Heart left ventricle (tissue), 13 donors: ENCODE measurements around the gene PRSS2.

Experiments
- CTCF ChIP-seq, 12 donors: fragments of 200-600 bp; sonication (generic) in 4 of 12; IDR thresholded peaks; one replicate each; pipeline versions ENCODE4 v1.5.0 to v1.8.0; 2018 to 2022; ENCODE audit warnings: antibody characterized with exemption in 12 of 12, mild to moderate bottlenecking in 5 of 12
- POLR2A ChIP-seq, 2 donors: fragments of 450-650 bp; IDR thresholded peaks; one replicate each; pipeline ENCODE4 v1.6.1; 2017; ENCODE audit warnings: antibody characterized with exemption in 2 of 2, mild to moderate bottlenecking in 2 of 2, moderate library complexity in 2 of 2
- donor health status: ischemic (EF 13 %, LVEDD 7.1; RV severe dilation, severe dysfunction).
- donor health status: DM: no; HTN: yes; CAD: no.
- donor health status: DM: no; HTN: no; CAD: no.
- donor health status: ischemic (EF 25% LVEDD 6.9; RV normal size, moderate dysfunction).
- donor health status: ischemic (EF 25% LVEDD 5.7; RV mildly dilated, moderate dysfunction).
- donor health status: ischemic (EF 35%, LVEDD 5.7; RV mildly dilated, moderate dysfunction).
- donor health status: nonischemic (EF 11% LVEDD 7.7; RV severe dilation, severe dysfunction).
- donor health status: DM: yes; HTN: yes; CAD: no.
- donor health status: PGD.
- donor health status: ischemic (EF 29% LVEDD 5.4; RV normal size, mild dysfunction).
- donor health status: nonischemic (EF 23%, LVEDD 6.1; RV moderate dilation, normal function).

GRCh38 chr7:142808802-142809583 is 38.2 kb downstream of the PRSS2 start:
- TF ChIP-seq CTCF (IDR thresholded peaks at IDR 0.05) (no peak), POLR2A (IDR thresholded peaks at IDR 0.05) (no peak)
